ENCODE results near the gene CTBP2.

GRCh38 chr10:125060482-125060825, 99.9 kb downstream of the CTBP2 start:
- TF ChIP-seq EZH2phosphoT487 (conservative IDR thresholded peaks at IDR 0.05; ENCODE audit: low read length) (no peak), CTCF (IDR thresholded peaks at IDR 0.05; ENCODE audit: insufficient read depth, low read length, poor library complexity, severe bottlenecking) (no peak)
